GM18498 (cell line): ENCODE data around the gene SBNO1.
"Not testable (repeated sequence)": the region's sequence is repeated elsewhere in the genome, so short reads cannot be mapped to it uniquely, and the experiment has no call there.

Source experiments
- ATAC-seq: cut with Tn5 transposase; IDR thresholded peaks from one replicate; pipeline ENCODE4 v1.9.1; 2021; ENCODE audit warnings: mild to moderate bottlenecking, moderate library complexity; ENCODE audit not compliant: unreplicated experiment

The SBNO1 gene

GRCh38 chr12:123351349-123351748 is 13.3 kb downstream of the SBNO1 start:
- no peak for ATAC-seq

GRCh38 chr12:123346946-123347345 is 17.7 kb downstream of the SBNO1 start:
- no peak for ATAC-seq

GRCh38 chr12:123344086-123344485 is 20.6 kb downstream of the SBNO1 start:
- no peak for ATAC-seq

- no peak for ATAC-seq
Observed at GRCh38 chr12:123337070-123337469, 27.6 kb downstream of the SBNO1 start.

- no peak for ATAC-seq
Observed at GRCh38 chr12:123336530-123336929, 28.1 kb downstream of the SBNO1 start.

- ATAC-seq, result no peak
Observed at GRCh38 chr12:123335490-123335889, 29.2 kb downstream of the SBNO1 start.

- no peak for ATAC-seq
Observed at GRCh38 chr12:123329799-123330198, 34.8 kb downstream of the SBNO1 start.

GRCh38 chr12:123319826-123320225 is 44.8 kb downstream of the SBNO1 start:
- ATAC-seq, result no peak

- ATAC-seq, result no peak
Observed at GRCh38 chr12:123319273-123319672, 45.4 kb downstream of the SBNO1 start.

GRCh38 chr12:123313046-123313445 is 51.6 kb downstream of the SBNO1 start:
- ATAC-seq, result not testable (repeated sequence)

GRCh38 chr12:123306200-123306599 is 58.4 kb downstream of the SBNO1 start:
- no peak for ATAC-seq

- ATAC-seq, result no peak
Observed at GRCh38 chr12:123305136-123305535, 59.5 kb downstream of the SBNO1 start.

GRCh38 chr12:123293178-123293760 is 71.4 kb downstream of the SBNO1 start:
- ATAC-seq, result no peak

- no peak for ATAC-seq
Observed at GRCh38 chr12:123289911-123290310, 74.7 kb downstream of the SBNO1 start.

GRCh38 chr12:123288751-123289346 is 75.8 kb downstream of the SBNO1 start:
- no peak for ATAC-seq

GRCh38 chr12:123286652-123287373 is 77.8 kb downstream of the SBNO1 start:
- no peak for ATAC-seq

- no peak for ATAC-seq
Observed at GRCh38 chr12:123284669-123285068, 80.0 kb downstream of the SBNO1 start.

- no peak for ATAC-seq
Observed at GRCh38 chr12:123283461-123283860, 81.2 kb downstream of the SBNO1 start.

GRCh38 chr12:123282111-123282510 is 82.5 kb downstream of the SBNO1 start:
- ATAC-seq, result no peak

GRCh38 chr12:123280971-123281370 is 83.7 kb downstream of the SBNO1 start:
- ATAC-seq, result no peak

GRCh38 chr12:123278101-123278627 is 86.5 kb downstream of the SBNO1 start:
- peak; percentile 79 for ATAC-seq

GRCh38 chr12:123273166-123273565 is 91.5 kb downstream of the SBNO1 start:
- no peak for ATAC-seq
